HG03442 (cell line): ENCODE data around the gene ZNF74.
"Not testable (repeated sequence)": the region's sequence is repeated elsewhere in the genome, so short reads cannot be mapped to it uniquely, and the experiment has no call there.

Experiments used
- ATAC-seq: cut with Tn5 transposase; IDR thresholded peaks from one replicate; pipeline ENCODE4 v1.9.1; 2021; ENCODE audit warnings: mild to moderate bottlenecking, moderate library complexity; ENCODE audit not compliant: unreplicated experiment

ZNF74 gene

GRCh38 chr22:20374130-20374529, 19.8 kb upstream of the ZNF74 start:
- ATAC-seq = not testable (repeated sequence)

GRCh38 chr22:20376281-20376680, 17.7 kb upstream of the ZNF74 start:
- not testable (repeated sequence) for ATAC-seq

GRCh38 chr22:20376983-20377382, 17.0 kb upstream of the ZNF74 start:
- ATAC-seq = not testable (repeated sequence)

DNA sequence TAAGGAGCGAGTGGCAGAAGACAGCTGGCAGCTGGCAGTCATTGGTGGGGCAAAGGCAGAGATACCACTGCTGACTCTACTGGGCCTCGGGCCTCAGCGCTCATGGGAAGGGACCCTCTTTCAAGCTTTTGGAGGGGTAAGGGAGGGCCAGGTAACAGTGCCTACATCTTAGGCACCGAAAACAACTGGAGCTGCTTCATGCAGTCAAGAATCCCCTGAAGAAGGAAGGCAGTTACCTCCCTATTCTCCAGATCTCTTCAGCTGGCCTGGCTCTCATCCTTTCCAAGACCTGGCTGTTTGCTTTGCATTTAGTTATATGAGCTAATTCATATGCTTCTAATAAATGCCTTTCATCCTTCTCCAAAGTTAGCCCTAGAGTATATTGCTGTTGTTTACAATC, 15.8 kb upstream of the ZNF74 start:
- no peak for ATAC-seq

DNA sequence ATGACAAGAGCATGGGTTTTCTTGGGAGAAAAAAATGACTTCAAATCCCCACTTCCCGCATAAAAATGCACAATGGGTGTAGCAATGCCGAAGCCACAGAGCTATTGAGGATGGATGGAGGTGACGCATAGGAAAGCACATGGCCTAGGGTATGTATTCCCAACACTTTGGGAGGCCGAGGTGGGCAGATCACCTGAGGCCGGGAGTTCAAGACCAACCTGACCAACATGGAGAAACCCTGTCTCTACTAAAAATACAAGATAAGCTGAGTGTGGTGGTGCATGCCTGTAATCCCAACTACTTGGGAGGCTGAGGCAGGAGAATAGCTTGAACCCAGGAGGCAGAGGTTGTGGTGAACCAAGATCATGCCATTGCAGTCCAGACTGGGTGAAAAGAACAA, 15.3 kb upstream of the ZNF74 start:
- ATAC-seq = not testable (repeated sequence)

DNA sequence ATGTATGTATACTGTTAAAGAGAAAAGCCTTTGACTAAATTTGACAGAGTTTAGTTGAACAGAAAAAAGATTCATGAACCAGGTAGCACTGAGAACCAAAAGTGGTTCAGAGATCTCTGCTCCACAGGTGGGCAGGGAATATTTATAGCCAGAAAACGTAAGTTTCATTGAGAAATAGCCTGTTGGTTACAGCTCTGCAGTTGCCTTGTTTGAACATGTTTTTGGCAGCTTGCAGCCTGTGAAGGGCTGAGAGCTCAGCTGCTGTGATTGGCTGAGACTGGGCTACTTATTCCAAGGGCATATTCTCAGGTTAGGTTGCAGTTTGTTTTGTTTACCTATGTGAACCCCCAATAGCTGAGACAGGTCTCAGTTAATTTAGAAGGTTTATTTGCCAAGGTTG, 13.5 kb upstream of the ZNF74 start:
- ATAC-seq = no peak

- ATAC-seq = no peak
Measured at GRCh38 chr22:20383538-20383937, 10.4 kb upstream of the ZNF74 start.

- ATAC-seq = no peak
Measured at GRCh38 chr22:20384171-20384570, 9.8 kb upstream of the ZNF74 start.

GRCh38 chr22:20384865-20385264, 9.1 kb upstream of the ZNF74 start:
- ATAC-seq = no peak

DNA sequence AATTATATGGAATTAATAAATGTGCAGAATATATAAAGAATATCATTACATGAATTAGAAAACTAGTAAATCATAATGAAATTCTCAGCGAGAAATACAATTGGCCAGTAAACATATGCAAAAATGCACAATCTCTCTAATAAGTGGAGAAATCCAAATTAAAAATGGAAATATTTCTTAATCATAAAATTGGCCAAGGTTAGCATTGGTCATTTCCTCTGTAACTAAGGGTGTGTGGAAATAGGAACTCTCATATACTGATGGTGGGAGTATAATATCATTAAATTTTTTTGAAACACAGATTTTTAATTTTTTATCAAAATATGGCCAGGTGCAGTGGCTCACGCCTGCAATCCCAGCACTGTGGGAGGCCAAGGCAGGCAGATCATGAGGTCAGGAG, 7.6 kb upstream of the ZNF74 start:
- no peak for ATAC-seq

DNA sequence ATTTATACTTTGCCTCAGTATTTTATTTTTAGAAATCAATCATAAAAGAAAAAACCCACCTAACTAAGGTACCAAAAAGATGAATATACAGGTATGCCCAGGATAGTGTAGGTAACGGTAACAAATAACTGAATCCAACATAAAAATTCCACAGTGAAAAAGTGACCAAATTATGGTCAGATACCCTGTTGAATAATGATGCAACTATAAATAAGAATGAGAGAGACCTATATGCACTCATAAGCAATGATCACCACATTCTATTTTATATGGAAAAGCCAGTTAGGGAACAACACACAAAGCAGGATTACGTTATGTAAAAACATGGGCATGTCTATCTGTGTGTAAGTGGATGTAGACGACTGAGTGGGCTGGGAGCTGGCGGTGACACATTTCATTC, 7.0 kb upstream of the ZNF74 start:
- ATAC-seq = no peak

DNA sequence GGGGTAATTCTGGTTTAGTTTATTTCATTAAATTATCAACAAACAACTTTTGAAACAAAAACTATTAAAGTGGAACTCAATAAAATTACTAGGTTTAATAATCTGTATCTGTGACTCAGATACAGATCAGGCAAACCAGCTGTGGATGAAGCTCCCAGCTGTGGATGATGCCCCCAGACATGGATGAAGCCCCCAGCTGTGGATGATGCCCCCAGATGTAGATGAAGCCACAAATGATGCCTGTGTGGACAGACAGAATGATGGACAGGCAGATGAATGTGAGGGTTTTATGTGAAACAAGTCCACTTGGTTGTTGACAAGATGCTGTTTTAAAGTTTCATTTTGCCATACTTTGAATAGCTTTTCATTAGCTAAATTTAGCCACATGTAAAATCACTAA, 5.8 kb upstream of the ZNF74 start:
- no peak for ATAC-seq

DNA sequence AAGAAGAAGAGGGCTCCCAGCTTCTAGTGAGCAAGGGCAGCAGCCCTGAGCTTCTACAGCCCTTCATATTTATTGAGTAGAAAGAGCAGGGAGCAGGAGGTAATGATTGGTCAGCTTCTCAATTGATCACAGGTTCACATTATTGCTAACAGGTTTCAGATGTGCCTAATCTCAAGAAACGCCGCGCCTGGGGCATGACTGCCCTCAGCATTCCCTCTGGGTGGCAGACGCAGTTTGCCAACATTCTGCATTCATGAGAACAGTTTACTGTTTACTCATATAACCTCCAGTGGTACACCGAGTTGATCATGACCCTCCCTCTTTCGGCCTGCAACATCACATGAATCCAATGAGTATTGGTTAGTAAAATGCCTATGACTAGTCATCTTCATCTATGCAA, 4.7 kb upstream of the ZNF74 start:
- no peak for ATAC-seq

DNA sequence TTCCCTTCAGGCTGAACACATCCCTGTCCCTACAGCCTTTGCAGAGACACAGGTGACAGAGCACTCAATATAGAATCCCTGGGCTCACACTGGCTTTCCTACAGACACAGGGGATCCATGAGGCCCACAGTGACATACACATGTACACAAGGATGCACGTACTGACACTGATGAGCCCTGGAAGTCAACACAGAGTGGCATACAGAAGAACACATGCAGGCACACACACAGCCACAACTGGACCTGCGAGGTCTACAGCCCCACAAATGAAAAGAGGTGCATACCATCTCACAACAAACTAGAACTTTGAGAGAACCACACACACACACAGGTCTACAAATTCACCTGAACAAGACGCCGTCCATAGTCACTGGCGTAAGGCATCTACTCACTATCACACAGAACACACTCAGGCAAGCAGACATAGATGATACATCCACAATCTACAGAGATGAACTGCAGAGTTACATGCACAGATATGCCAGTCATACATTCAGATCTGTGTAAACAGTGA, 3.5 kb upstream of the ZNF74 start:
- no peak for ATAC-seq

- ATAC-seq = no peak
Measured at GRCh38 chr22:20391222-20391621, 2.7 kb upstream of the ZNF74 start.

DNA sequence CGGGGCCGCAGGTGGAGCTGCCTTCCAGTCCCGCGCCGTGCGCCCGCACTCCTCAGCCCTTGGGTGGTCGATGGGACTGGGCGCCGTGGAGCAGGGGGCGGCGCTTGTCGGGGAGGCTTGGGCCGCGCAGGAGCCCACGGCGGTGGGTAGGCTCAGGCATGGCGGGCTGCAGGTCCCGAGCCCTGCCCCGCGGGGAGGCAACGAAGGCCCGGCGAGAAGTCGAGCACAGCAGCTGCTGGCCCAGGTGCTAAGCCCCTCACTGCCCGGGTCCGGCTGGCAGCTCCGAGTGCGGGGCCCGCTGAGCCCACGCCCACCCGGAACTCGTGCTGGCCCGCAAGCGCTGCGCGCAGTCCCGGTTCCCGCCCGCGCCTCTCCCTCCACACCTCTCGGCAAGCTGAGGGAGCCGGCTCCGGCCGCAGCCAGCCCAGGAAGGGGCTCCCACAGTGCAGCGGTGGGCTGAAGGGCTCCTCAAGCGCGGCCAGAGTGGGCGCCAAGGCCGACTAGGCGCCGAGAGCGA, 1.5 kb upstream of the ZNF74 start:
- ATAC-seq = not testable (repeated sequence)

DNA sequence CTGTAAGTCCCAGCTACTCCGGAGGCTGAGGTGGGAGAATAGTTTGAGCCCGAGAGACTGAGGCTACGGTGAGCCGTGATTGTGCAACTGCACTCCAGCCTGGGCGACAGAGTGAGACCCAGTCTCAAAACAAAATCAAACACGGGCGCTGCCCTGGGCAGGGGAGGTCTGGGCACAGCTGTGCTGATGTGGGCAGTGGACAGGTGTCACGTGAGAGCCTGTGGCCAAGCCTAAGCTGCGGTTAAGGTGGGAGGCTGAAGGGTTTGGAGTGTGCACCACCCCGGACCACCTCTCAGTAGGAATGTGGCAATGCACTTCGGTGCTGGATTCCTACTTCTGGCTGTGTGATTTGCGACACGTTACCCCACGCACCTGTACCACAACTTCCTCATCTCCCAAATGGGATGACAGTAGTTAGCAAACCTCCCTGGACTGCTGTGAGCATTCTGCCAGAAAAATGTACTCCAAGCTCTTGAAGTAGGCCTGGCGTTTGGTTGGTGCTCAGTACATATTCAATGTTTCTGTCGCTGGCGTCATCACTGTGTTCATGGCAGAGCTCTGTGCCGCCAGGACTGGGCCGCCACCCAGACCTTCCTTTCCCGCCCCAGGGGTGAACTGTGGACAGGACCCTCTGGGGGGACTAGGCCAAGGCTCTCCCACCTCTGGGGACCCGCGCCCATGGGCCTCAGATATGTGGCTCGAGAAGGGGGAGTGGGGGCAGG, 807 bp upstream of the ZNF74 start:
- ATAC-seq = peak; percentile 3

- ATAC-seq = no peak
Measured at GRCh38 chr22:20395181-20395906, 1.4 kb downstream of the ZNF74 start.

DNA sequence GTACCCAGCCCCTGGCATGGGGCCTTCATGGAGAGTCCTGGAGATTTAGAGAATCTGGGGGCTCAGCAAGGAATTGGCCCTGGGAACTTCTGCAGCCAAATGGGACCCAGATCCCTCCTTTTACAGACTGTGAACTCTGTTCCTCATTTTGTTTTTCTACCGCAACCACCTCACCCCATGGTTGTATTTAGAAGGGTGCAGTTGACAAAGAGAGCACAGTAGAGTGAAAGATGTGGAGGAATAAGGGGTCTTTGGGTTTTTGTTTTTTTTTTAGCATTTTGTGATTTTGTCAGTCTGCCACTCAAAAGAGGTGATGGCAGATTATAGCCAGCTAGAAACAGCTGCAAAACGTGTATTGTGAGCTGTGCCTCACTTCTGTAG, 1.9 kb downstream of the ZNF74 start:
- no peak for ATAC-seq

GRCh38 chr22:20396639-20397038, 2.7 kb downstream of the ZNF74 start:
- no peak for ATAC-seq

DNA sequence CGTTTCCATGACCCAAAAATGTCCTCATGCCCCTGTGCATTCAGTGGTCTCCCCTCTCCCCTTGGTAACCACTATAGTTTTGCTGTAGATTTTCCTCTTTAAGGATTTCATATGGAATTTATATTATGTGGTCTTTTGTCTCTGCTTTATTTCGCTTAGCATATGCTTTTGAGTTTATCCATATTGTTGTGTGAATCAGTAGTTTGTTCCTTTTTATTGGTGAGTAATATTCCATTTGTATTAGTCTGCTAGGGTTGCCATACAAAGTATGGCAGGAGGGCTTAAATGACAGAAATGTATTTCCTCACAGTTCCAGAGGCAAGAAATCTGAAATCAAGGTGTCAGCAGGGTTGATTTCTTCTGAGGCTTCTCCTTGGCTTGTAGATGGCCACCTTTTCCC, 3.5 kb downstream of the ZNF74 start:
- ATAC-seq = no peak

GRCh38 chr22:20398420-20398819, 4.5 kb downstream of the ZNF74 start:
- ATAC-seq = no peak
